Naive B cell (primary cell): ENCODE results near the gene TRIB2. TPM values are rescaled to one million over a fixed set of nuclear protein-coding genes. Genes with fewer than 3 reads are reported as not detected.

ENCODE experiments used
- ATAC-seq, 2 donors: fragments of 150-1000 bp; cut with Tn5 transposase; 2 replicates each; pipeline ENCODE4 v1.10.0; 2021; ENCODE audit warnings: low read depth in 2 of 2, mild to moderate bottlenecking in 2 of 2, moderate library complexity in 2 of 2
- DNase-seq: peaks from one replicate; pipeline ENCODE4 v3.0.0; 2022
- H3K27ac Mint-ChIP-seq, 6 donors: one replicate each; pipeline ENCODE4 v1.8.0; 2020 to 2022; ENCODE audit warnings: mild to moderate bottlenecking in 6 of 6, mixed read lengths in 6 of 6, moderate library complexity in 5 of 6, inconsistent platforms in 2 of 6
- H3K27me3 Mint-ChIP-seq, 3 donors: one replicate each; pipeline ENCODE4 v1.8.0; 2021 to 2022; ENCODE audit warnings: mixed read lengths in 3 of 3, mild to moderate bottlenecking in 1 of 3
- H3K36me3 Mint-ChIP-seq, 2 donors: one replicate each; pipeline ENCODE4 v1.8.0; 2020 to 2022; ENCODE audit warnings: mixed read lengths in 2 of 2, inconsistent platforms in 1 of 2, mild to moderate bottlenecking in 1 of 2
- H3K4me1 Mint-ChIP-seq, 3 donors: one replicate each; pipeline ENCODE4 v1.8.0; 2020 to 2022; ENCODE audit warnings: mixed read lengths in 3 of 3, inconsistent platforms in 1 of 3, mild to moderate bottlenecking in 1 of 3, moderate library complexity in 1 of 3
- H3K4me3 Mint-ChIP-seq, 8 donors: one replicate each; pipeline ENCODE4 v1.8.0; 2020 to 2022; ENCODE audit warnings: mild to moderate bottlenecking in 8 of 8, mixed read lengths in 8 of 8, moderate library complexity in 8 of 8, inconsistent platforms in 2 of 8
- H3K9me3 Mint-ChIP-seq, 7 donors: one replicate each; pipeline ENCODE4 v1.8.0; 2020 to 2022; ENCODE audit warnings: mixed read lengths in 7 of 7, mild to moderate bottlenecking in 5 of 7, inconsistent platforms in 2 of 7, moderate library complexity in 1 of 7
- polyA plus RNA-seq, 6 donors: library from polyadenylated mRNA; unstranded; fragments of 300-500 nt; fragmentation: Illumina TruSeq; gene quantifications; one replicate each; pipeline ENCODE4 v1.2.3, GENCODE V29; 2021; ENCODE audit warnings: low read depth in 6 of 6

TRIB2 gene
- polyA plus RNA-seq, 6 donors from 2014 or later: 48.4 to 94.2 (median 58.6) TPM

- ATAC-seq (no peak), DNase-seq (peak; percentile 25)
- Mint-ChIP-seq H3K27me3 (no peaks in the 10 kb centered on the region), H3K27ac (peak overlapping the region; percentile 90 to 98 (median 94)), H3K36me3 (peaks cover 7 to 17% of the 10 kb centered on the region in 2 donors), H3K4me1 (peaks cover 45 to 63% (median 60%) of the 10 kb centered on the region in 3 donors), H3K9me3 (no peaks in the 10 kb centered on the region), H3K4me3 (peak overlapping the region; percentile 96 to 100 (median 98))
These were observed 2.1 kb downstream of the TRIB2 start for GRCh38 chr2:12718711-12719399.

GRCh38 chr2:12719400-12720277 is 2.9 kb downstream of the TRIB2 start:
- Mint-ChIP-seq H3K27ac (peak overlapping the region; percentile 0 to 98 (median 92)), H3K4me3 (peak overlapping the region; percentile 96 to 100 (median 98))

GRCh38 chr2:12720278-12720620 is 3.5 kb downstream of the TRIB2 start:
- no peak overlapping the region for H3K27ac Mint-ChIP-seq
- H3K27me3 Mint-ChIP-seq: no peaks in the 10 kb centered on the region
- peak overlapping the region; percentile 96 to 100 (median 98) for H3K4me3 Mint-ChIP-seq
- H3K4me1 Mint-ChIP-seq: peaks cover 56 to 73% (median 72%) of the 10 kb centered on the region in 3 donors
- DNase-seq (no peak), ATAC-seq (no peak)
- peaks cover 9 to 30% of the 10 kb centered on the region in 2 donors for H3K36me3 Mint-ChIP-seq
- H3K9me3 Mint-ChIP-seq: no peaks in the 10 kb centered on the region

More at GRCh38 chr2:12719400-12720277, 2.9 kb downstream of the TRIB2 start:
- Mint-ChIP-seq H3K4me1 (peaks cover 51 to 68% (median 68%) of the 10 kb centered on the region in 3 donors), H3K27me3 (no peaks in the 10 kb centered on the region), H3K36me3 (peaks cover 9 to 24% of the 10 kb centered on the region in 2 donors), H3K9me3 (no peaks in the 10 kb centered on the region)
- DNase-seq: no peak
- ATAC-seq: no peak

GRCh38 chr2:12720754-12721378 is 4.1 kb downstream of the TRIB2 start:
- H3K4me1 Mint-ChIP-seq: peaks cover 59 to 73% (median 72%) of the 10 kb centered on the region in 3 donors
- H3K36me3 Mint-ChIP-seq: peaks cover 9 to 30% of the 10 kb centered on the region in 2 donors
- DNase-seq (no peak), ATAC-seq (no peak)
- no peaks in the 10 kb centered on the region for H3K9me3 Mint-ChIP-seq
- peak overlapping the region; percentile 96 to 100 (median 98) for H3K4me3 Mint-ChIP-seq
- peak overlapping the region in 1 of 6 donors; percentile 40 for H3K27ac Mint-ChIP-seq
- no peaks in the 10 kb centered on the region for H3K27me3 Mint-ChIP-seq

- Mint-ChIP-seq H3K27ac (peak overlapping the region in 1 of 6 donors; percentile 21), H3K4me1 (peaks cover 66 to 78% (median 77%) of the 10 kb centered on the region in 3 donors), H3K36me3 (peaks cover 9 to 30% of the 10 kb centered on the region in 2 donors), H3K4me3 (peak overlapping the region; percentile 67 to 100 (median 98)), H3K27me3 (no peaks in the 10 kb centered on the region), H3K9me3 (no peaks in the 10 kb centered on the region)
- DNase-seq (no peak), ATAC-seq (no peak)
These were observed 5.1 kb downstream of the TRIB2 start for GRCh38 chr2:12721566-12722446.

- Mint-ChIP-seq H3K4me1 (peaks cover 74 to 87% (median 86%) of the 10 kb centered on the region in 3 donors), H3K9me3 (no peaks in the 10 kb centered on the region), H3K4me3 (peak overlapping the region in 5 of 8 donors; percentile 40 to 100 (median 98)), H3K27ac (peak overlapping the region in 1 of 6 donors; percentile 54), H3K36me3 (peaks cover 9 to 30% of the 10 kb centered on the region in 2 donors), H3K27me3 (no peaks in the 10 kb centered on the region)
- DNase-seq (no peak), ATAC-seq (no peak)
These were observed 5.9 kb downstream of the TRIB2 start for GRCh38 chr2:12722447-12723316.

GRCh38 chr2:12723736-12724463 is 7.2 kb downstream of the TRIB2 start:
- H3K9me3 Mint-ChIP-seq: no peaks in the 10 kb centered on the region
- H3K36me3 Mint-ChIP-seq: peaks cover 9 to 22% of the 10 kb centered on the region in 2 donors
- ATAC-seq (no peak), DNase-seq (no peak)
- H3K4me3 Mint-ChIP-seq: no peak overlapping the region
- peaks cover 80 to 97% (median 94%) of the 10 kb centered on the region in 3 donors for H3K4me1 Mint-ChIP-seq
- H3K27ac Mint-ChIP-seq: peak overlapping the region in 2 of 6 donors; percentile 37 to 77
- no peaks in the 10 kb centered on the region for H3K27me3 Mint-ChIP-seq

GRCh38 chr2:12725233-12726187 is 8.8 kb downstream of the TRIB2 start:
- Mint-ChIP-seq H3K9me3 (no peaks in the 10 kb centered on the region), H3K36me3 (peaks cover 9 to 23% of the 10 kb centered on the region in 2 donors), H3K4me3 (peak overlapping the region in 7 of 8 donors; percentile 7 to 73 (median 45)), H3K27me3 (no peaks in the 10 kb centered on the region), H3K27ac (peak overlapping the region in 4 of 6 donors; percentile 24 to 88 (median 70)), H3K4me1 (peaks cover 70 to 92% (median 92%) of the 10 kb centered on the region in 3 donors)
- ATAC-seq (no peak), DNase-seq (no peak)

GRCh38 chr2:12726271-12726670 is 9.5 kb downstream of the TRIB2 start:
- Mint-ChIP-seq H3K36me3 (peaks cover 9 to 30% of the 10 kb centered on the region in 2 donors), H3K4me1 (peaks cover 70 to 92% (median 89%) of the 10 kb centered on the region in 3 donors), H3K9me3 (no peaks in the 10 kb centered on the region), H3K27me3 (no peaks in the 10 kb centered on the region), H3K4me3 (peak overlapping the region in 7 of 8 donors; percentile 7 to 73 (median 66)), H3K27ac (peak overlapping the region in 4 of 6 donors; percentile 35 to 66 (median 48))
- ATAC-seq (no peak), DNase-seq (no peak)

GRCh38 chr2:12727065-12727464 is 10.3 kb downstream of the TRIB2 start:
- ATAC-seq (no peak), DNase-seq (no peak)
- Mint-ChIP-seq H3K9me3 (no peaks in the 10 kb centered on the region), H3K4me3 (peak overlapping the region in 4 of 8 donors; percentile 32 to 86 (median 66)), H3K27ac (peak overlapping the region in 5 of 6 donors; percentile 23 to 93 (median 39)), H3K27me3 (no peaks in the 10 kb centered on the region), H3K36me3 (peaks cover 9 to 31% of the 10 kb centered on the region in 2 donors), H3K4me1 (peaks cover 71 to 94% (median 89%) of the 10 kb centered on the region in 3 donors)
